Mesothelial cell of epicardium (in vitro differentiated cells): Measurements from ENCODE around the gene NCKAP5. TPM values are rescaled to one million over a fixed set of nuclear protein-coding genes. Genes with fewer than 3 reads are reported as not detected.

Experiments used
- DNase-seq, 2 experiments: peaks; one replicate each; pipeline ENCODE4 v3.0.0; 2021; ENCODE audit warnings: low spot score in 2 of 2; ENCODE audit not compliant: unreplicated experiment in 2 of 2
- H3K27ac Mint-ChIP-seq: 2 replicates; pipeline ENCODE4 v1.8.0; 2021; ENCODE audit warnings: mixed read lengths
- H3K27me3 Mint-ChIP-seq: 2 replicates; pipeline ENCODE4 v1.8.0; 2021; ENCODE audit warnings: low read depth, mixed read lengths
- H3K36me3 Mint-ChIP-seq: 2 replicates; pipeline ENCODE4 v1.8.0; 2021; ENCODE audit warnings: mixed read lengths
- H3K4me1 Mint-ChIP-seq: 2 replicates; pipeline ENCODE4 v1.8.0; 2021; ENCODE audit warnings: mixed read lengths
- H3K4me3 Mint-ChIP-seq: 2 replicates; pipeline ENCODE4 v1.8.0; 2021; ENCODE audit warnings: mild to moderate bottlenecking, moderate library complexity, mixed read lengths
- H3K9me3 Mint-ChIP-seq: 2 replicates; pipeline ENCODE4 v1.8.0; 2021; ENCODE audit warnings: mixed read lengths
- total RNA-seq: library from RNA; stranded (reverse); gene quantifications from 3 replicates; pipeline ENCODE4 v1.2.1, GENCODE V29; 2021
- TF ChIP-seq, protein P1 (sequence below): fragments of 200-600 bp; sonication (generic); IDR thresholded peaks from one replicate; pipeline ENCODE4 v1.5.0; 2021; ENCODE audit warnings: antibody characterized with exemption; ENCODE audit not compliant: unreplicated experiment

Gene NCKAP5
- total RNA-seq, 1 donor from 2014 or later: 2.1 TPM

DNA sequence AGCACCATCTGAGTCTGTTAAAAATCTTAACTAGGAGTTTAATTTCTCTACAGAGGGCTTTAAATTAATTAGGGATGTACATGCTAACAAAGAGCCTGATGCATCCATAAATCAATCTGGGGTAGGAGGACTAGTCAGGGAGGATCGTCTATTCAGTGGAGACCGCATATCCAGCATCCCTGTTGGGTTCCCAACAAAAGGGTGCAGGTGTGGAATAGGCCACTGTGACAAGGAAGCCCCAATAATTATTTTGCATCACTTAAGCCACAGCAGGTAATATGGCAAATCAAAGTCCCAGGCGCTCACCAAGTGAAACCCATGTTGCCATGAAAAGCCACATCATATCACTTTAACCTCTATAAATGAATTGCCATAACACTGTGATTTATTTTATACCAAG lies 392.3 kb downstream of the NCKAP5 start:
- Mint-ChIP-seq H3K4me3 (no peak overlapping the region), H3K27me3 (peaks cover 10% of the 10 kb centered on the region), H3K27ac (no peak overlapping the region), H3K4me1 (peaks cover 4% of the 10 kb centered on the region), H3K9me3 (no peaks in the 10 kb centered on the region), H3K36me3 (no peaks in the 10 kb centered on the region)
- no peak for DNase-seq
- TF ChIP-seq, protein P1, sequence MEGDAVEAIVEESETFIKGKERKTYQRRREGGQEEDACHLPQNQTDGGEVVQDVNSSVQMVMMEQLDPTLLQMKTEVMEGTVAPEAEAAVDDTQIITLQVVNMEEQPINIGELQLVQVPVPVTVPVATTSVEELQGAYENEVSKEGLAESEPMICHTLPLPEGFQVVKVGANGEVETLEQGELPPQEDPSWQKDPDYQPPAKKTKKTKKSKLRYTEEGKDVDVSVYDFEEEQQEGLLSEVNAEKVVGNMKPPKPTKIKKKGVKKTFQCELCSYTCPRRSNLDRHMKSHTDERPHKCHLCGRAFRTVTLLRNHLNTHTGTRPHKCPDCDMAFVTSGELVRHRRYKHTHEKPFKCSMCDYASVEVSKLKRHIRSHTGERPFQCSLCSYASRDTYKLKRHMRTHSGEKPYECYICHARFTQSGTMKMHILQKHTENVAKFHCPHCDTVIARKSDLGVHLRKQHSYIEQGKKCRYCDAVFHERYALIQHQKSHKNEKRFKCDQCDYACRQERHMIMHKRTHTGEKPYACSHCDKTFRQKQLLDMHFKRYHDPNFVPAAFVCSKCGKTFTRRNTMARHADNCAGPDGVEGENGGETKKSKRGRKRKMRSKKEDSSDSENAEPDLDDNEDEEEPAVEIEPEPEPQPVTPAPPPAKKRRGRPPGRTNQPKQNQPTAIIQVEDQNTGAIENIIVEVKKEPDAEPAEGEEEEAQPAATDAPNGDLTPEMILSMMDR: no peak

DNA sequence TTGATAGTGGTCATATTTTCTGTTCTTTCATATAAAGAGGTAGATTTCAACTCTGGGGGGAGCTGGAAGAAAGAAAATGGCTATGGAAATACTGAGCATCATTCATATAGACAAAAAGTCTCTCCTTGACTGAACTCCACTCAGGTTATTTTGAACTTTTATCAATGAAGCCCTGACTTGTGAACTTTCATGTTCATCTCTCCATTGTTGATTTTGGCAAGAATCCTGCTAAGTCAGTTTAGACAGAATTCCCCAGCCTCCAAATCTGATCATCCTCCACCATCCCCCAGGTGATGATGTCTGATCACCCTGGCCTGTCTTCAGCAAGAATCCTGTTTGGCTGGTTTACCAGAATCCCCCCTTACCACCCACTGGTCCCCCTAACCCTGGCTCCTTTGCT lies 395.0 kb downstream of the NCKAP5 start:
- TF ChIP-seq, protein P1: no peak
- H3K27ac Mint-ChIP-seq: no peak overlapping the region
- H3K36me3 Mint-ChIP-seq: no peaks in the 10 kb centered on the region
- peaks cover 14% of the 10 kb centered on the region for H3K4me1 Mint-ChIP-seq
- H3K4me3 Mint-ChIP-seq: no peak overlapping the region
- H3K27me3 Mint-ChIP-seq: peaks cover 25% of the 10 kb centered on the region
- DNase-seq: no peak
- no peaks in the 10 kb centered on the region for H3K9me3 Mint-ChIP-seq

- Mint-ChIP-seq H3K4me1 (peaks cover 14% of the 10 kb centered on the region), H3K27me3 (peaks cover 25% of the 10 kb centered on the region), H3K9me3 (no peaks in the 10 kb centered on the region), H3K27ac (no peak overlapping the region), H3K4me3 (no peak overlapping the region), H3K36me3 (no peaks in the 10 kb centered on the region)
- DNase-seq: no peak
- TF ChIP-seq, protein P1: peak; percentile 70
These were observed 396.8 kb downstream of the NCKAP5 start for GRCh38 chr2:133171393-133172004.

GRCh38 chr2:133169274-133169912 lies 398.9 kb downstream of the NCKAP5 start:
- no peak overlapping the region for H3K27ac Mint-ChIP-seq
- no peaks in the 10 kb centered on the region for H3K36me3 Mint-ChIP-seq
- H3K9me3 Mint-ChIP-seq: no peaks in the 10 kb centered on the region
- DNase-seq: no peak
- H3K27me3 Mint-ChIP-seq: peaks cover 27% of the 10 kb centered on the region
- TF ChIP-seq, protein P1: no peak
- H3K4me3 Mint-ChIP-seq: no peak overlapping the region
- peaks cover 14% of the 10 kb centered on the region for H3K4me1 Mint-ChIP-seq

DNA sequence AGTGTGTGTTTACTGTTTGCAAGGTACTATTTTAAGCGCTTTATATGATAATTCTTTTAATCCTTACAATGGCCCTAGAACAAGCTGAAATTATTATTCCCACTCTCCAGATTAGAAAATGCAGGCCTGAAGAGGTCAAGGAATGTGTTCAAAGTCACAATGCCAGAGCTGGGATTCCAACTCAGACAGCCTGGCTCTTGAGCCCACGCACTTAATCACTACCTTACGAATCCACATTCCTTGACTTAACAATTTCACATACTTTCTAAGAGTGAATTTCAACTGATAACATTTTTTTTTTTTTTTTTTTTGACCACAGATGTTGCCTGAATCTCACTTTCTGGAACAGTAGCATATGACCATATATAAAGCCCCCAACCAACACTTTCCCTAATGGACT lies 400.3 kb downstream of the NCKAP5 start:
- no peaks in the 10 kb centered on the region for H3K9me3 Mint-ChIP-seq
- no peak overlapping the region for H3K4me3 Mint-ChIP-seq
- TF ChIP-seq, protein P1: no peak
- H3K27ac Mint-ChIP-seq: no peak overlapping the region
- peaks cover 10% of the 10 kb centered on the region for H3K4me1 Mint-ChIP-seq
- DNase-seq: no peak
- no peaks in the 10 kb centered on the region for H3K36me3 Mint-ChIP-seq
- H3K27me3 Mint-ChIP-seq: peaks cover 23% of the 10 kb centered on the region
